GM23338 (cell line): ENCODE results near the gene CCNK. TPM values are rescaled to one million over a fixed set of nuclear protein-coding genes. Genes with fewer than 3 reads are reported as not detected.

Experiments
- ATAC-seq: fragments of 200-7000 bp; cut with Tn5 transposase; 3 replicates; pipeline ENCODE4 v1.9.1; 2020
- DNase-seq: peaks from one replicate; pipeline ENCODE4 v3.0.0-alpha.2; 2015; ENCODE audit warnings: low spot score
- H2AFZ ChIP-seq: fragments of 200-600 bp; sonication (generic); 2 replicates; pipeline ENCODE4 v1.8.0; 2016; ENCODE audit warnings: antibody characterized with exemption, mild to moderate bottlenecking, moderate library complexity
- H3F3A ChIP-seq: fragments of 200-600 bp; sonication (generic); replicated peaks from 2 replicates; pipeline ENCODE4 v1.8.0; 2017; ENCODE audit warnings: antibody characterized with exemption, mixed run types, low read depth
- H3K27ac ChIP-seq: fragments of 200-600 bp; sonication (generic); 2 replicates; pipeline ENCODE4 v1.6.1; 2016; ENCODE audit warnings: low read depth
- H3K27me3 ChIP-seq: fragments of 200-600 bp; sonication (generic); 2 replicates; pipeline ENCODE4 v1.8.0; 2016; ENCODE audit warnings: mild to moderate bottlenecking, mixed run types, moderate library complexity; ENCODE audit not compliant: insufficient read depth
- H3K36me3 ChIP-seq: fragments of 200-600 bp; sonication (generic); 2 replicates; pipeline ENCODE4 v1.8.0; 2016; ENCODE audit warnings: mild to moderate bottlenecking; ENCODE audit not compliant: insufficient read depth
- H3K4me1 ChIP-seq: fragments of 200-600 bp; sonication (generic); 2 replicates; pipeline ENCODE4 v1.8.0; 2016; ENCODE audit warnings: mild to moderate bottlenecking, moderate library complexity; ENCODE audit not compliant: insufficient read depth
- H3K4me2 ChIP-seq: fragments of 200-600 bp; sonication (generic); 2 replicates; pipeline ENCODE4 v1.7.1; 2017; ENCODE audit warnings: mixed run types
- H3K4me3 ChIP-seq: fragments of 200-600 bp; sonication (generic); 2 replicates; pipeline ENCODE4 v1.6.1; 2016; ENCODE audit warnings: mixed run types
- H3K79me2 ChIP-seq: fragments of 200-600 bp; sonication (generic); replicated peaks from 2 replicates; pipeline ENCODE4 v1.8.0; 2017; ENCODE audit warnings: mild to moderate bottlenecking; ENCODE audit not compliant: insufficient read depth
- H3K9me2 ChIP-seq: fragments of 200-600 bp; sonication (generic); 2 replicates; pipeline ENCODE4 v1.8.0; 2017; ENCODE audit not compliant: insufficient read depth
- H4K20me1 ChIP-seq: fragments of 200-600 bp; sonication (generic); replicated peaks from 2 replicates; pipeline ENCODE4 v1.8.0; 2017; ENCODE audit warnings: mild to moderate bottlenecking; ENCODE audit not compliant: insufficient read depth
- H3K27ac Mint-ChIP-seq: 2 replicates; pipeline ENCODE4 v1.8.0; 2020; ENCODE audit warnings: inconsistent platforms, mild to moderate bottlenecking, moderate library complexity, mixed read lengths
- H3K27me3 Mint-ChIP-seq: 3 replicates; pipeline ENCODE4 v1.8.0; 2022; ENCODE audit warnings: low read depth, mild to moderate bottlenecking, moderate library complexity, mixed read lengths, inconsistent platforms; ENCODE audit not compliant: insufficient read depth, poor library complexity
- H3K36me3 Mint-ChIP-seq: 3 replicates; pipeline ENCODE4 v1.8.0; 2021; ENCODE audit warnings: low read depth, mild to moderate bottlenecking, inconsistent platforms, moderate library complexity, mixed read lengths
- H3K4me1 Mint-ChIP-seq: 3 replicates; pipeline ENCODE4 v1.8.0; 2020; ENCODE audit warnings: mild to moderate bottlenecking, inconsistent platforms, mixed read lengths
- H3K4me3 Mint-ChIP-seq: 3 replicates; pipeline ENCODE4 v1.8.0; 2021; ENCODE audit warnings: moderate library complexity, mild to moderate bottlenecking, inconsistent platforms, mixed read lengths
- H3K9me3 Mint-ChIP-seq: 3 replicates; pipeline ENCODE4 v1.8.0; 2020; ENCODE audit warnings: moderate library complexity, mild to moderate bottlenecking, inconsistent platforms, mixed read lengths
- CREB1 ChIP-seq: fragments of 250-450 bp; sonication (Bioruptor Pico); IDR thresholded peaks from 2 replicates; pipeline ENCODE4 v1.5.0; 2020; ENCODE audit warnings: low read depth, mild to moderate bottlenecking, moderate library complexity
- ETS1 ChIP-seq: IDR thresholded peaks from 2 replicates; pipeline ENCODE4 v1.6.1; 2016; ENCODE audit warnings: antibody characterized with exemption
- EZH2 ChIP-seq: fragments of 200-600 bp; sonication (generic); IDR thresholded peaks from one replicate; pipeline ENCODE4 v1.8.0; 2017; ENCODE audit warnings: antibody characterized with exemption, mild to moderate bottlenecking, low read depth; ENCODE audit not compliant: unreplicated experiment
- EZH2phosphoT487 ChIP-seq: fragments of 200-600 bp; sonication (generic); IDR thresholded peaks from one replicate; pipeline ENCODE4 v1.8.1; 2018; ENCODE audit warnings: antibody characterized with exemption; ENCODE audit not compliant: unreplicated experiment
- JUNB ChIP-seq: IDR thresholded peaks from one replicate; pipeline ENCODE4 v1.6.1; 2016; ENCODE audit warnings: antibody characterized with exemption; ENCODE audit not compliant: unreplicated experiment
- NANOG ChIP-seq: IDR thresholded peaks from 2 replicates; pipeline ENCODE4 v1.6.1; 2016; ENCODE audit warnings: antibody characterized with exemption, borderline replicate concordance
- POLR2AphosphoS5 ChIP-seq: IDR thresholded peaks from 2 replicates; pipeline ENCODE4 v1.6.1; 2016; ENCODE audit warnings: antibody characterized with exemption, low read depth
- ZNF114 ChIP-seq: fragments of 250-450 bp; sonication (Bioruptor Pico); IDR thresholded peaks from 2 replicates; pipeline ENCODE4 v1.5.0; 2020; ENCODE audit warnings: mild to moderate bottlenecking, moderate library complexity
- ZNF331 ChIP-seq: fragments of 250-450 bp; sonication (Bioruptor Pico); IDR thresholded peaks from 2 replicates; pipeline ENCODE4 v1.5.0; 2020; ENCODE audit warnings: low read depth, mild to moderate bottlenecking, moderate library complexity
- ZNF462 ChIP-seq: fragments of 250-450 bp; sonication (Bioruptor Pico); IDR thresholded peaks from 2 replicates; pipeline ENCODE4 v1.5.0; 2020; ENCODE audit warnings: mild to moderate bottlenecking, moderate library complexity
- polyA plus RNA-seq: library from polyadenylated mRNA; unstranded; fragments of >200 nt; fragmentation: Nextera tagmentation; extraction: Ambion mirVana; gene quantifications from 2 replicates; pipeline ENCODE4 v1.2.1, GENCODE V29; 2016
- total RNA-seq: library from RNA; depleted of rRNA; stranded (reverse); fragments of >200 nt; shearing (Covaris generic); gene quantifications from 2 replicates; pipeline ENCODE4 v1.2.3, GENCODE V29; 2014
- TF ChIP-seq, protein P1 (sequence below), 2 experiments: fragments of 200-600 bp in 1 of 2; sonication (generic) in 1 of 2; conservative IDR thresholded peaks; 2 replicates each; pipeline versions ENCODE4 v1.5.1 to v1.6.1; 2016 to 2017; ENCODE audit warnings: antibody characterized with exemption in 2 of 2, low read depth in 2 of 2, mild to moderate bottlenecking in 2 of 2, moderate library complexity in 1 of 2

The CCNK gene
- total and polyA plus RNA-seq, 2 experiments from 2014 or later = 54.0 to 60.6 TPM

DNA sequence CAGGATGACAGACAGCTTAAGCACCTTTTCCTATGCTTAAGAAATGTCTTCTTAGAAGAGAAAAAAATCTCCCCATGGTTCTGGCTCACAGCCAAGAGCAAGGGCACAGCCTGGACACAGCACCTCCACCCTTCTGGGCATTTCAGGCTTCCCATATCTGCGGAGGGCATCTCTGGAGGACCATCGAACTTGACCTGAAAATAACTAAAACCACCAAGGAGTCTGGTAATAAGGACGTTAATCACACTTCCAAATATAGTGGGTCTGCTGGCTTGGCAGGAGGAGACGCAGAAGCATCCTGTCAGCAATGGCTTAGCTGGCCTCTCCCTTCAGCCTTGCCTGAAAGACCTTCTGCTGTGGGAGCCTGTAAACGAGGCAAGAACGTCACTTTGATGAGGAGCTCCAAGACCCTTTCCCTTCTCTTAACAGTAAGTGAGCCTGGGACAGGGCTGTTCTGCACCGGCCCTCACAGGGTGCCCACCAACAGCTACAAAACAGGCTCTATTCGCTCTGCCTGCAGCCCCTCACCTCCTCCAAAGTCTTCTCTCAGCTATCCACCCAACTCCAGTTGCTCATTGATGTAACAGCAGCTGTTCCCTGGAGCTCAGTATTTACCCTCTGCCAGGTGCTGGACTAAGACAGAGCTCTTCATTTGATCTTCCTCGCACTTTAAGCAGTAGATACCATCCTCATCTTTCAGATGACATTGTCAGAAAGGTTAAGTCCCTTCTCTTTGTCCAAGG lies 13.7 kb upstream of the CCNK start (continued):
- TF ChIP-seq, protein P1, sequence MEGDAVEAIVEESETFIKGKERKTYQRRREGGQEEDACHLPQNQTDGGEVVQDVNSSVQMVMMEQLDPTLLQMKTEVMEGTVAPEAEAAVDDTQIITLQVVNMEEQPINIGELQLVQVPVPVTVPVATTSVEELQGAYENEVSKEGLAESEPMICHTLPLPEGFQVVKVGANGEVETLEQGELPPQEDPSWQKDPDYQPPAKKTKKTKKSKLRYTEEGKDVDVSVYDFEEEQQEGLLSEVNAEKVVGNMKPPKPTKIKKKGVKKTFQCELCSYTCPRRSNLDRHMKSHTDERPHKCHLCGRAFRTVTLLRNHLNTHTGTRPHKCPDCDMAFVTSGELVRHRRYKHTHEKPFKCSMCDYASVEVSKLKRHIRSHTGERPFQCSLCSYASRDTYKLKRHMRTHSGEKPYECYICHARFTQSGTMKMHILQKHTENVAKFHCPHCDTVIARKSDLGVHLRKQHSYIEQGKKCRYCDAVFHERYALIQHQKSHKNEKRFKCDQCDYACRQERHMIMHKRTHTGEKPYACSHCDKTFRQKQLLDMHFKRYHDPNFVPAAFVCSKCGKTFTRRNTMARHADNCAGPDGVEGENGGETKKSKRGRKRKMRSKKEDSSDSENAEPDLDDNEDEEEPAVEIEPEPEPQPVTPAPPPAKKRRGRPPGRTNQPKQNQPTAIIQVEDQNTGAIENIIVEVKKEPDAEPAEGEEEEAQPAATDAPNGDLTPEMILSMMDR (conservative IDR thresholded peaks at IDR 0.05; ENCODE audit: low read depth in 2 of 2) = no peak
- TF ChIP-seq EZH2phosphoT487 = no peak
- TF ChIP-seq POLR2AphosphoS5 = no peak
- no peak for TF ChIP-seq ETS1
- no peak for TF ChIP-seq JUNB
- no peak for TF ChIP-seq CREB1 (CRISPR knock-in tag)
- no peak for TF ChIP-seq NANOG
- no peak for TF ChIP-seq EZH2
- TF ChIP-seq ZNF114 (CRISPR knock-in tag) = no peak

GRCh38 chr14:99468081-99468480 lies 13.1 kb upstream of the CCNK start:
- Mint-ChIP-seq H3K36me3 (peaks cover 6% of the 10 kb centered on the region; the same call in 2 of the 3 replicates), H3K27ac (no peak overlapping the region), H3K9me3 (no peaks in the 10 kb centered on the region), H3K27me3 (peaks cover 4% of the 10 kb centered on the region), H3K4me1 (peaks cover 54% of the 10 kb centered on the region), H3K4me3 (no peak overlapping the region)
- no peak overlapping the region for H3K27ac ChIP-seq
- H4K20me1 ChIP-seq = peaks cover 40% of the 10 kb centered on the region
- peaks cover 20% of the 10 kb centered on the region for H3K4me1 ChIP-seq
- no peak for DNase-seq
- H3K36me3 ChIP-seq = no peaks in the 10 kb centered on the region
- no peak overlapping the region for H3K4me3 ChIP-seq
- peaks cover 3% of the 10 kb centered on the region; the same call in 1 of the 2 replicates for H3F3A ChIP-seq
- H3K79me2 ChIP-seq = peaks cover 84% of the 10 kb centered on the region
- H2AFZ ChIP-seq = no peak overlapping the region
- H3K4me2 ChIP-seq = no peak overlapping the region
- no peak for ATAC-seq
- no peaks in the 10 kb centered on the region for H3K27me3 ChIP-seq
- no peaks in the 10 kb centered on the region for H3K9me2 ChIP-seq
- TF ChIP-seq ZNF331 (CRISPR knock-in tag) (no peak), ETS1 (no peak), JUNB (no peak), ZNF462 (CRISPR knock-in tag) (no peak), NANOG (no peak), ZNF114 (CRISPR knock-in tag) (no peak), POLR2AphosphoS5 (no peak)
- TF ChIP-seq, protein P1 (conservative IDR thresholded peaks at IDR 0.05; ENCODE audit: low read depth in 2 of 2) = no peak
